Measurements from ENCODE around the gene B4GALT7.
"Not testable (repeated sequence)": the region's sequence is repeated elsewhere in the genome, so short reads cannot be mapped to it uniquely, and the experiment has no call there.

The B4GALT7 gene

GRCh38 chr5:177610131-177610769 lies 10.3 kb downstream of the B4GALT7 start:
- no peak for DNase-seq

GRCh38 chr5:177610770-177611445 lies 11.0 kb downstream of the B4GALT7 start:
- DNase-seq: no peak

GRCh38 chr5:177611446-177612214 lies 11.7 kb downstream of the B4GALT7 start:
- no peak for DNase-seq

GRCh38 chr5:177612215-177612673 lies 12.3 kb downstream of the B4GALT7 start:
- DNase-seq: no peak

- no peak for DNase-seq
These were observed 20.6 kb downstream of the B4GALT7 start for GRCh38 chr5:177620560-177620959.

GRCh38 chr5:177624172-177624571 lies 24.2 kb downstream of the B4GALT7 start:
- DNase-seq: not testable (repeated sequence)

GRCh38 chr5:177630186-177630585 lies 30.3 kb downstream of the B4GALT7 start:
- not testable (repeated sequence) for DNase-seq

- DNase-seq: not testable (repeated sequence)
These were observed 35.0 kb downstream of the B4GALT7 start for GRCh38 chr5:177634912-177635311.

- not testable (repeated sequence) for DNase-seq
These were observed 45.5 kb downstream of the B4GALT7 start for GRCh38 chr5:177645462-177645861.

- not testable (repeated sequence) for DNase-seq
These were observed 51.3 kb downstream of the B4GALT7 start for GRCh38 chr5:177651235-177651634.

- not testable (repeated sequence) for DNase-seq
These were observed 57.9 kb downstream of the B4GALT7 start for GRCh38 chr5:177657846-177658245.

- not testable (repeated sequence) for DNase-seq
These were observed 58.6 kb downstream of the B4GALT7 start for GRCh38 chr5:177658542-177658941.

Data from NCI-H1092 treated with DMSO at 0.1 percent for 48 hours (cell line).